Transverse colon (tissue), 4 donors: ENCODE data around the gene MEAF6. TPM values are rescaled to one million over a fixed set of nuclear protein-coding genes. Genes with fewer than 3 reads are reported as not detected.

Experiments
- DNase-seq: peaks from one replicate; pipeline ENCODE4 v3.0.0-alpha.2; 2019
- H3K27ac ChIP-seq, 4 donors: fragments of 200-600 bp; sonication (generic); 2 replicates each; pipeline ENCODE4 v1.5.1; 2016 to 2018; ENCODE audit warnings: inconsistent platforms in 4 of 4
- H3K27me3 ChIP-seq: fragments of 200-600 bp; sonication (generic); 2 replicates; pipeline ENCODE4 v1.5.1; 2017; ENCODE audit warnings: inconsistent platforms
- H3K36me3 ChIP-seq, 4 donors: fragments of 200-600 bp; sonication (generic); 2 replicates each; pipeline ENCODE4 v1.5.1; 2017 to 2019; ENCODE audit warnings: inconsistent platforms in 4 of 4
- H3K4me1 ChIP-seq, 4 donors: fragments of 200-600 bp; sonication (generic); 2 replicates each; pipeline ENCODE4 v1.5.1; 2017 to 2020; ENCODE audit warnings: inconsistent platforms in 4 of 4
- H3K4me3 ChIP-seq, 4 donors: fragments of 200-600 bp; sonication (generic); 1 replicate in 1 of 4; 2 replicates in 3 of 4; pipeline versions ENCODE4 v1.5.1 to v1.6.1; 2017 to 2019; ENCODE audit warnings: inconsistent platforms in 4 of 4
- H3K9me3 ChIP-seq, 2 donors: fragments of 200-600 bp; sonication (generic); 2 replicates each; pipeline ENCODE4 v1.5.1; 2017 to 2019; ENCODE audit warnings: inconsistent platforms in 2 of 2
- CTCF ChIP-seq, 5 experiments: fragments of 200-600 bp in 3 of 5; fragments of 450-650 bp in 2 of 5; sonication (generic) in 3 of 5; IDR thresholded peaks; 1 replicate in 2 of 5; 2 replicates in 3 of 5; pipeline ENCODE4 v1.5.1; 2016 to 2017; ENCODE audit warnings: antibody characterized with exemption in 5 of 5, inconsistent platforms in 3 of 5, mild to moderate bottlenecking in 2 of 5, moderate library complexity in 1 of 5
- EP300 ChIP-seq: sonication (generic); formaldehyde crosslinking; IDR thresholded peaks from one replicate; pipeline ENCODE4 v1.6.1; 2017; ENCODE audit warnings: antibody characterized with exemption, low read depth
- POLR2A ChIP-seq: fragments of 450-650 bp; IDR thresholded peaks from one replicate; pipeline ENCODE4 v1.6.1; 2016; ENCODE audit warnings: antibody characterized with exemption, mild to moderate bottlenecking, moderate library complexity
- POLR2AphosphoS5 ChIP-seq, 3 donors: sonication (generic); formaldehyde crosslinking; IDR thresholded peaks; one replicate each; pipeline ENCODE4 v1.6.1; 2016; ENCODE audit warnings: antibody characterized with exemption in 3 of 3
- WGBS, 2 donors: methylation state at CpG; one replicate each; pipeline ENCODE4 v1.1.5; 2018; ENCODE audit warnings: low coverage in 1 of 2; 5-methylcytosine and 5-hydroxymethylcytosine counted together
- in situ Hi-C, 4 donors: fragments of 200-750 bp; cut with MboI; loops; one replicate each; pipeline versions ENCODE4 v1.15.0 to v1.15.1; 2017; ENCODE audit warnings: low sequenced_read_pairs in 3 of 4, low pct_ligation_motif_present in 1 of 4, low pct_unique_long_range_greater_than_20kb in 1 of 4
- intact Hi-C: fragments of 100-400 bp; cut with DNase I; formaldehyde crosslinking; loops from one replicate; pipeline ENCODE4 v1.15.1; 2023; ENCODE audit warnings: low total_unique reads
- total RNA-seq, 4 donors: library from RNA; depleted of rRNA; stranded (reverse); fragments of >200 nt; gene quantifications; one replicate each; pipeline ENCODE4 v1.1.0, GENCODE V29; 2016

The MEAF6 gene
- total RNA-seq, 4 donors from 2014 or later: 8.2 to 51.9 (median 32.9) TPM

- Histone ChIP-seq H3K4me3 (peak overlapping the region in 1 of 4 donors; percentile 35), H3K27ac (peak overlapping the region; percentile 94 to 98 (median 98)), H3K27me3 (no peaks in the 10 kb centered on the region), H3K4me1 (peaks cover 20 to 46% (median 43%) of the 10 kb centered on the region in 4 donors), H3K9me3 (no peaks in the 10 kb centered on the region), H3K36me3 (no peaks in the 10 kb centered on the region)
- TF ChIP-seq EP300 (no peak), POLR2A (no peak), POLR2AphosphoS5 (IDR thresholded peaks at IDR 0.05) (peak; percentile 7 to 71 (median 61))
- intact Hi-C loops: loop anchor here (5.0 kb wide), 1 partner anchor 216 kb away; no protein-coding TSS in a partner anchor
- peak; percentile 84 for DNase-seq
- in situ Hi-C loops: loop anchor here in 2 of 4 donors (25.0 kb wide), 1 partner anchor 216 kb away; the partner anchor contains the start of gene CDCA8 (in 2 of the 2)
- 33 to 50% methylated on average over 2 to 13 of the region's 13 CpGs for WGBS, 2 donors
Measured at GRCh38 chr1:37471345-37472231, 43.0 kb downstream of the MEAF6 start.

- Histone ChIP-seq H3K27ac (no peak overlapping the region), H3K9me3 (no peaks in the 10 kb centered on the region), H3K36me3 (no peaks in the 10 kb centered on the region), H3K27me3 (no peaks in the 10 kb centered on the region), H3K4me3 (no peak overlapping the region), H3K4me1 (peaks cover 20 to 32% (median 30%) of the 10 kb centered on the region in 4 donors)
- in situ Hi-C loops: loop anchor here in 2 of 4 donors (25.0 kb wide), 1 partner anchor 218 kb away; the partner anchor contains the start of gene CDCA8 (in 2 of the 2)
- no peak for TF ChIP-seq POLR2AphosphoS5 (IDR thresholded peaks at IDR 0.05)
- TF ChIP-seq EP300: no peak
- TF ChIP-seq POLR2A: no peak
- TF ChIP-seq CTCF (IDR thresholded peaks at IDR 0.05): no peak
- WGBS, 2 donors: 80 to 89% methylated on average over 3 of the region's 3 CpGs
- intact Hi-C loops: no loop called here
- no peak for DNase-seq
Measured at GRCh38 chr1:37469386-37469785, 45.2 kb downstream of the MEAF6 start.

- no peak for TF ChIP-seq EP300
- no peak for TF ChIP-seq CTCF (IDR thresholded peaks at IDR 0.05)
- no peak for TF ChIP-seq POLR2A
- no peak for TF ChIP-seq POLR2AphosphoS5 (IDR thresholded peaks at IDR 0.05)
- H3K27ac ChIP-seq: no peak overlapping the region
- no peaks in the 10 kb centered on the region for H3K27me3 ChIP-seq
- H3K4me3 ChIP-seq: no peak overlapping the region
- in situ Hi-C loops (loop anchor here in 2 of 4 donors (25.0 kb wide), 1 partner anchor 219 kb away; the partner anchor contains the start of gene CDCA8 (in 2 of the 2)), intact Hi-C loops (no loop called here)
- 92 to 100% methylated on average over 3 to 5 of the region's 5 CpGs for WGBS, 2 donors
- DNase-seq: no peak
- H3K36me3 ChIP-seq: no peaks in the 10 kb centered on the region
- H3K4me1 ChIP-seq: peaks cover 13 to 22% (median 20%) of the 10 kb centered on the region in 4 donors
- H3K9me3 ChIP-seq: no peaks in the 10 kb centered on the region
Measured at GRCh38 chr1:37468037-37468436, 46.5 kb downstream of the MEAF6 start.

- no peaks in the 10 kb centered on the region for H3K36me3 ChIP-seq
- H3K4me3 ChIP-seq: no peak overlapping the region
- 89 to 100% methylated on average over 2 to 6 of the region's 6 CpGs for WGBS, 2 donors
- TF ChIP-seq POLR2AphosphoS5 (IDR thresholded peaks at IDR 0.05): no peak
- no peak for TF ChIP-seq POLR2A
- TF ChIP-seq EP300: no peak
- no peak for TF ChIP-seq CTCF (IDR thresholded peaks at IDR 0.05)
- no peak overlapping the region for H3K27ac ChIP-seq
- H3K27me3 ChIP-seq: no peaks in the 10 kb centered on the region
- in situ Hi-C loops: loop anchor here in 2 of 4 donors (25.0 kb wide), 1 partner anchor 221 kb away; the partner anchor contains the start of gene CDCA8 (in 2 of the 2)
- intact Hi-C loops: no loop called here
- no peaks in the 10 kb centered on the region for H3K9me3 ChIP-seq
- peaks cover 0 to under 1% (median 0%) of the 10 kb centered on the region in 4 donors for H3K4me1 ChIP-seq
- DNase-seq: no peak
Measured at GRCh38 chr1:37465593-37466517, 48.7 kb downstream of the MEAF6 start.
